ENCODE data around the gene CNR1. TPM values are rescaled to one million over a fixed set of nuclear protein-coding genes. Genes with fewer than 3 reads are reported as not detected.

The CNR1 gene
- total and polyA plus RNA-seq, 2 of the 4 experiments (the other 2 are of a cell fraction), result not detected

GRCh38 chr6:88171312-88171711, 5.2 kb upstream of the CNR1 start:
- no peak overlapping the region for H3K9ac ChIP-seq (ENCODE audit: low read depth, low read length)
- H3K4me2 ChIP-seq (ENCODE audit: low read depth, low read length), result no peak overlapping the region
- H2BK15ac ChIP-seq (ENCODE audit: low read depth, low read length), result no peak overlapping the region
- no peak overlapping the region for H2BK20ac ChIP-seq (ENCODE audit: low read depth, low read length)
- POLR2A ChIA-PET (ENCODE audit: unreplicated experiment), result no interaction called here
- TF ChIP-seq POLR2A (IDR thresholded peaks at IDR 0.05; ENCODE audit: low read depth, low read length) (no peak), MAFK (IDR thresholded peaks at IDR 0.05; ENCODE audit: low read depth, low read length) (no peak), NFE2L2 (IDR thresholded peaks at IDR 0.05; ENCODE audit: low read depth, low read length) (no peak), RAD21 (IDR thresholded peaks at IDR 0.05; ENCODE audit: low read length) (no peak), SMC3 (IDR thresholded peaks at IDR 0.05; ENCODE audit: low read depth, low read length) (no peak), RCOR1 (IDR thresholded peaks at IDR 0.05; ENCODE audit: insufficient replicate concordance, low read length) (no peak), RFX5 (IDR thresholded peaks at IDR 0.05; ENCODE audit: low read depth, low read length) (no peak), CHD1 (IDR thresholded peaks at IDR 0.05; ENCODE audit: low read depth, low read length) (no peak), ELK1 (IDR thresholded peaks at IDR 0.05; ENCODE audit: borderline replicate concordance, low read depth, low read length) (no peak), CEBPB (IDR thresholded peaks at IDR 0.05; ENCODE audit: low read depth, low read length) (no peak), USF2 (IDR thresholded peaks at IDR 0.05; ENCODE audit: low read depth, low read length) (no peak), FOS (IDR thresholded peaks at IDR 0.05; ENCODE audit: low read depth, low read length) (no peak)
- H3K9me3 ChIP-seq (ENCODE audit: control insufficient read depth, insufficient read depth, low read length), result no peaks in the 10 kb centered on the region
- no peak overlapping the region for H3K56ac ChIP-seq (ENCODE audit: extremely low read depth, insufficient read depth, low read length)
- no peak overlapping the region for H3K4me3 ChIP-seq (ENCODE audit: insufficient read depth, low read depth, low read length)
- H2AFZ ChIP-seq (replicated peaks; ENCODE audit: low read length, poor library complexity), result no peak overlapping the region
- BruUV-seq (replicated peaks), result no TSS peak
- no peaks in the 10 kb centered on the region for H3K9me1 ChIP-seq (ENCODE audit: insufficient read depth, low read length)
- no peak overlapping the region for H4K8ac ChIP-seq (ENCODE audit: low read depth in 2 of 2, low read length in 2 of 2)
- dilution Hi-C loops (cut with HindIII; ENCODE audit: low sequenced_read_pairs, unreplicated experiment), result no loop called here
- H4K91ac ChIP-seq (ENCODE audit: insufficient read depth, low read depth, low read length), result no peak overlapping the region
- ATAC-seq (ENCODE audit: low read depth) (no peak), DNase-seq (no peak)
- intact Hi-C loops (cut with micrococcal nuclease), result no loop called here
- H3K14ac ChIP-seq (replicated peaks; ENCODE audit: low read depth, low read length), result no peak overlapping the region
- no peak overlapping the region for H3K18ac ChIP-seq (ENCODE audit: low read depth, low read length)
- no peaks in the 10 kb centered on the region; the same call in 1 of the 2 replicates for H3K4me1 ChIP-seq (ENCODE audit: control insufficient read depth, insufficient read depth, low read length)
- no peak overlapping the region for H3K4ac ChIP-seq (ENCODE audit: low read depth, low read length)
- CTCF ChIA-PET, result no interaction called here
- H2AK5ac ChIP-seq (ENCODE audit: low read depth, low read length), result no peak overlapping the region
- no peak overlapping the region for H3K23ac ChIP-seq (ENCODE audit: low read depth, low read length)
- WGBS, 2 experiments (ENCODE audit: extremely low coverage in 2 of 2, insufficient read length in 1 of 2), result no CpG with 5 or more reads among the region's 2 CpGs
- in situ Hi-C loops (cut with MboI; ENCODE audit: low sequenced_read_pairs), result no loop called here
- H4K20me1 ChIP-seq (ENCODE audit: insufficient read depth, low read length), result no peaks in the 10 kb centered on the region
- H2AK9ac ChIP-seq (replicated peaks; ENCODE audit: low read depth, low read length, poor library complexity), result no peak overlapping the region
- no peak overlapping the region for H4K5ac ChIP-seq (ENCODE audit: low read depth, low read length)
- H3K27ac ChIP-seq (ENCODE audit: insufficient read depth, low read length), result no peak overlapping the region
- no peak overlapping the region for H2BK120ac ChIP-seq (ENCODE audit: low read depth, low read length)
- no peak overlapping the region for H2BK5ac ChIP-seq (ENCODE audit: low read depth, low read length, poor library complexity, severe bottlenecking)
- H3K36me3 ChIP-seq (ENCODE audit: control insufficient read depth, insufficient read depth, low read length), result no peaks in the 10 kb centered on the region
- H3K27me3 ChIP-seq (ENCODE audit: control insufficient read depth, insufficient read depth, low read length), result peaks cover 30% of the 10 kb centered on the region
- no peaks in the 10 kb centered on the region for H3K79me1 ChIP-seq (ENCODE audit: low read depth in 1 of 2, low read length in 2 of 2)
